Fibroblast of mammary gland (primary cell): Measurements from ENCODE around the gene SORCS2.

Experiments
- DNase-seq: peaks from one replicate; pipeline ENCODE4 v3.0.0-alpha.2; 2010; ENCODE audit warnings: low read depth
- H3K4me3 ChIP-seq: 2 replicates; pipeline ENCODE4 v1.5.1; 2011; ENCODE audit warnings: low read depth, mild to moderate bottlenecking, low read length, moderate library complexity; ENCODE audit not compliant: control insufficient read depth
- TF ChIP-seq, protein P1 (sequence below): conservative IDR thresholded peaks from 2 replicates; pipeline ENCODE4 v1.5.1; 2011; ENCODE audit warnings: low read depth, low read length, inconsistent platforms; ENCODE audit not compliant: control insufficient read depth, insufficient read depth

The SORCS2 gene

DNA sequence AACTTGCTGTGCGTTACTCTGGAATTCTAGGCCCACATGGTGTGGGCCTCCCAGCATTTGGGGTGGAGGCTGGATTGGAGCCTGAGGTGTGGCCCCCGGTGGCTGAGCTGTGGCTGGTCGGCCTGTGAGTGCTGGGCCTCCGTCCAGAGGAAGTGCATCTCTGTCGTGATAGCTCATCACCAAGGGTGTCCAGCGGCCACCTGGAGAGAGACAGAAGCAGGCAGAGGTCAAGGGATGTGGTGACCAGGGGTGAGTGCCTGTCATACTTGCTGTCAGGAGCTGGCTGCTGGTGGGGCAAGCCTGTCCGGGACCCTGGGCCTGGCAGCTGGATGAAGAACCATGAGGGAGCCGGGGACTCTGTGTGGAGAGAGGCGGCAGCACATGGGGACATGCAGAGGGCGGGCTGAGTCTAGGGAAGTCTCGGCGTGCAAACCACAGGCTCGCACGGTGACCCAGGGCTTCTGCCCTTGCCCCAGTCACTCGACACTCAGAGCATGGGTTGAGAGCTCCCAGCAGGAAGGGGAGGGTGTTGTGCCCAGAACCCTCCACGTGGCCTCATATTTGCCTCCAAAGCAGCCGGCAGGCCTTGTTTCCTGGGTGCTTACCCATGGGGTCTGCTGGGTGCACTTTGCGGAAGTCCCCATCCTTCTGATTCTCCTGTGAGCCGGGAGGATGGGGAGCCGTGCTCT, 6.2 kb downstream of the SORCS2 start:
- no peak overlapping the region for H3K4me3 ChIP-seq
- TF ChIP-seq, protein P1, sequence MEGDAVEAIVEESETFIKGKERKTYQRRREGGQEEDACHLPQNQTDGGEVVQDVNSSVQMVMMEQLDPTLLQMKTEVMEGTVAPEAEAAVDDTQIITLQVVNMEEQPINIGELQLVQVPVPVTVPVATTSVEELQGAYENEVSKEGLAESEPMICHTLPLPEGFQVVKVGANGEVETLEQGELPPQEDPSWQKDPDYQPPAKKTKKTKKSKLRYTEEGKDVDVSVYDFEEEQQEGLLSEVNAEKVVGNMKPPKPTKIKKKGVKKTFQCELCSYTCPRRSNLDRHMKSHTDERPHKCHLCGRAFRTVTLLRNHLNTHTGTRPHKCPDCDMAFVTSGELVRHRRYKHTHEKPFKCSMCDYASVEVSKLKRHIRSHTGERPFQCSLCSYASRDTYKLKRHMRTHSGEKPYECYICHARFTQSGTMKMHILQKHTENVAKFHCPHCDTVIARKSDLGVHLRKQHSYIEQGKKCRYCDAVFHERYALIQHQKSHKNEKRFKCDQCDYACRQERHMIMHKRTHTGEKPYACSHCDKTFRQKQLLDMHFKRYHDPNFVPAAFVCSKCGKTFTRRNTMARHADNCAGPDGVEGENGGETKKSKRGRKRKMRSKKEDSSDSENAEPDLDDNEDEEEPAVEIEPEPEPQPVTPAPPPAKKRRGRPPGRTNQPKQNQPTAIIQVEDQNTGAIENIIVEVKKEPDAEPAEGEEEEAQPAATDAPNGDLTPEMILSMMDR: no peak
- no peak for DNase-seq

DNA sequence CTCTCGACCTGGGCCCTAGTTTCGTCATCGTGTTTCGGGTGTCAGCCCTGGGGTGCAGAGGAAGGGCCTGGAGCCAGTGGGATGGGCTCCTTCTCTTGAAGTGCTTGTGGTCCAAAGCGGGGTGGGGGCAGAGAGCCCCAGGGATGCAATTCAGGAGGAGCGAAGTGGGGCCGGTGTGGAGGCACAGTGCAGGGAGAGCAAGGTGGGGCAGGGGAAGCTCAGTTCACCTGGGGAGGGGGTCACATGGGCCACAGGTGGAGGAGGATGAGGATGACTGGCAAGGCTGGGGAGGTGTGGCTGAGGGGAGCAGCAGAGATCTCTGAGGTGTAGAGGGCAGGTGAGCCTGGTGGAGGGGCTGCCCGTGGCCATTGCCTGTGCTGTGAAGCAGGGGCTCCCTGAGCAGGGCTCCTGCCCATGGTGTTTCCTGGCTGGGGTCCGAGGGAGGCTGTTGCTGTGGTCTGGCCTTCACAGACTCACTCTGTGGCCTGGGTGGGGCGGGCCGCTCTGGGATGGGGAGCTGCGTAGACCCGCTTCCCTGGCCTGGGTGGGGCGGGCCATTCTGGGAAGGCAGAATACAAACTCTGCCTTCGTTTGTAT, 6.9 kb downstream of the SORCS2 start:
- TF ChIP-seq, protein P1: no peak
- no peak for DNase-seq
- H3K4me3 ChIP-seq: no peak overlapping the region

DNA sequence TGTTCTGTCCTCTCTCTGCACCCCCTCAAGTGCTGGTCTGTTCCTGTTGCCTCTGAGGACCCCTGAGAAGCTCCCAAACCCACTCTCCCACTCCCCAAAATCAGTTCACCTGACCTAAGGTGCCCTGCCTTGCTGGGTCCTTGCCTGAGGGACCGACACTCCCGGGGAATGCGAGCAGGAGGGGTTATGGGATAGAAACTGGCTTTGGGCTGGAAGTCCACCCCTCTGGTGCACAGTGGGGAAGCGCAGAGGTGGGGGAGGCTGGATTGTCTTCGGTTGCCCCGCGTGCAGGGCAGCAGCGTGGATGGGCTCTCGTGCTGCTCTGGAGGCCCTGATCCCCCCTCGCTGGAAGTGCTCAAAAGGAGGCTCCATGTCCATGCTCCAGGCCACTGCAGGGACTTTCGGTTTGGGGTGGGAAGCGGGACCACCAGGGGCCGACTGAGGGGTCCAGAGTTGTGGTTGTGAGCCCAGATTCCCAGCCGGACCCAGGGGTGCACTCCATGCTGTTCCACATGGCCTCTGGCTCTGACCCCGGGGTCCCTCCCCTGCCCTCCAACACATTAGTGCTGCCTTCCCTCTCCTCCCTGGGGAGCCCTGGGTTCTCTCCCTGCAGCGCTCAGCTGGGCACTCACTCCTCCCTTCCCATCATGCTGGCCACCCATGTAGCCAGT, 7.6 kb downstream of the SORCS2 start:
- H3K4me3 ChIP-seq: no peak overlapping the region
- DNase-seq: no peak
- TF ChIP-seq, protein P1: no peak

DNA sequence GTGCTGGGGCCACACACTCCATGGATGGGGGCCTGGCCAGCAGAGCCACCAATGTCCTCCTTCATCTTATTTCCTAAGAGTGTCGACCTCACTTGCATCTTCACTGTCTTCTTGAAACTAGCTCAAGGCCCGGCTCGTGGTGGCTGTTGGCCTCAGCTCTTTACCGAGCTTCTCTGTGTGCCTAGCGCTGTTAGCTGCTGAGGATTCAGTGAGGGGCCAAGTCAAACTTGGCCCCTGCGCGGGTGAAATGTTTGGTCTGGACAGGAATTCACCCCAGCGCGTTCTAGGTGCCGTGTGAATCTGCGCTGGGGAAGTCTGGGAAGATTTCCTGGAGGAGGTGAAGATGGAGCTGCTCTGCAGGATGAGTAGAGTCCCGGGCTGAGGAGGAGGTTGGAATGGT, 8.5 kb downstream of the SORCS2 start:
- DNase-seq: no peak
- H3K4me3 ChIP-seq: no peak overlapping the region
- TF ChIP-seq, protein P1: no peak

DNA sequence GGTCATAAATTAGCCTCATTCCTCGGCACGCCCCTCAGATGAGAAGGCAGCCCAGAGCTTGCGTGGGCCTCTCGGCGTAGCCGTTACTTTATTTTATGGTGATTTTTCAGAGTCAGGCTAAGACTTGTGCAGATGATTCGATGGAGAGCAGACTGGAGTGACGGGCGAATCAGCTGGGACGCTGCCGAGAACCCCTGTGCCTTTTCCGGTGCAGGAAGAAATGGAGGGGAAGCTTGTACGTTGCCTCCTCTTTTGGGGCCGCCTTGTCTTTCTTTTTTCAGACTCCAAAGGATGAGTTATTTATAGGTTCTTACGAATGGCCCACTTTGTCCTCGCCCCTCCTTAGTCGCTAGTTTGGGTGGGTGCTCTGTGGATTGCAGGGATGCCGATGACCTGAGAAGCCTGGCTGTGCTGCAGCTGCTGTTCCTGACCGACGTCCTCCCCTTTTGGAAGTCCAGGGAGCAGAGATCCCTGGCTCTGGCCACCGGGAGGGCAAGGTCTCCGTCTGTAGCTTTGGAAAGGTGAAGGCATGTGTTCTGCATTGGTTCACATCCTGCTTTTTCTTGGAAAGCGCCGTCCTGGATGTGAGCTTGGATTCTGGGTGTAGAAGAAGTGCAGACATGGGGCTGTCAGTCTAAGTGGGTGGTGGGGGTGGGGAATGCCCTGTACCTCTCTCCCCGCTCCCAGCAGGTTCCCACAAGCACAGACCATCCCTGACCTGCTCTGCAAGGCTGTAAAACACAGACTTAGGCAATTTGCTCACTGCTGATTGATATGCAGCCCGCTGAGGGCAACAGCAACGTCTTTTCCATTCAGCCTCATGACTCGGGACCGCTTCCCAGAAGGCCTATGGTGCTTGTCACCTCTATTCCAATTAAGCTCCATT, 9.3 kb downstream of the SORCS2 start:
- TF ChIP-seq, protein P1: no peak
- peak; percentile 20 for DNase-seq
- H3K4me3 ChIP-seq: no peak overlapping the region

DNA sequence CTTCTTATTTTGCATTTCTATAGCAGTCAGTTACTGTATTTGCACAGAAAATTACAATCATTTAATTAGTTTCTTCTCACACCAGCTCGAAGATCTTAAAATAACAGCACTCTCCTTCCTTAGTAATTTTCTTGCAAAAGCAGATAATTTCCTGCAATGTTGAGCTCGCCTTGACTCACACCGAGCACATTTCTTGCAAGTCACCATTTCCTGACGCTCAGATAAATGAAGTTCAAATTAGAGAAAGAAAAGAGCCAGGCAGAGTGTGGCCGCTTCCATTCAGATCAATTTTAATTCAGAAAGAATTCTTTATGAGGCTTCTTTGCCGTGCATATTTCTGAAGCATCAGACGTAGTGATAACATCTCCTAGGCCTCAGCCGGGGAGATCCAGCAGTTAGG, 10.1 kb downstream of the SORCS2 start:
- TF ChIP-seq, protein P1: no peak
- DNase-seq: peak; percentile 33
- H3K4me3 ChIP-seq: no peak overlapping the region
